ENCODE results near the gene ITPR2.
"Not testable (repeated sequence)": the region's sequence is repeated elsewhere in the genome, so short reads cannot be mapped to it uniquely, and the experiment has no call there.

ITPR2 gene

DNA sequence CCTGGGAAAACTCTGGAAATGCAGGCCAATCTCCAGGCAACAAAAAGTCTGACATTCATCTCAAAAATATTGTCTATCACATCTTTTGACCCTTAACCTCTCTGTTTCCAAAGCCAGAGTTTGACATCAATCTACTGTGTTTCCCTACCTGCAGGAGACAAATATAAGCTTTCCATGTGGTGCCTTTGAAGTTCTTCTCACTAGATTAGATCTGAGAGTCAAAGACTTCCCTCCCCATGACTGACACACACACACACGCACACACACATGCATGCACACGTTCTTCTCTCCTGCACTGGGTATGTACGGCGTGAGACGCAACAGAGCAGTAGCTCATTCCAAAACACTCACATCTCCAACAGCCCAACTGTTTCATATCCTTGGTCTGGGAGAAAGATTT lies 8.1 kb upstream of the ITPR2 start:
- no peak for DNase-seq (ENCODE audit: extremely low read depth, low read depth)
- no peak overlapping the region for H3K4me3 ChIP-seq (replicated peaks; ENCODE audit: low read depth, low read length)
- TF ChIP-seq CTCF (IDR thresholded peaks at IDR 0.05; ENCODE audit: low read depth, low read length, missing control alignments) = no peak

GRCh38 chr12:26839512-26839911 lies 6.5 kb upstream of the ITPR2 start:
- DNase-seq (ENCODE audit: extremely low read depth, low read depth) = no peak
- no peak overlapping the region for H3K4me3 ChIP-seq (replicated peaks; ENCODE audit: low read depth, low read length)
- no peak for TF ChIP-seq CTCF (IDR thresholded peaks at IDR 0.05; ENCODE audit: low read depth, low read length, missing control alignments)

GRCh38 chr12:26838888-26839416 lies 6.0 kb upstream of the ITPR2 start:
- DNase-seq (ENCODE audit: extremely low read depth, low read depth) = no peak
- TF ChIP-seq CTCF (IDR thresholded peaks at IDR 0.05; ENCODE audit: low read depth, low read length, missing control alignments) = no peak
- no peak overlapping the region for H3K4me3 ChIP-seq (replicated peaks; ENCODE audit: low read depth, low read length)

DNA sequence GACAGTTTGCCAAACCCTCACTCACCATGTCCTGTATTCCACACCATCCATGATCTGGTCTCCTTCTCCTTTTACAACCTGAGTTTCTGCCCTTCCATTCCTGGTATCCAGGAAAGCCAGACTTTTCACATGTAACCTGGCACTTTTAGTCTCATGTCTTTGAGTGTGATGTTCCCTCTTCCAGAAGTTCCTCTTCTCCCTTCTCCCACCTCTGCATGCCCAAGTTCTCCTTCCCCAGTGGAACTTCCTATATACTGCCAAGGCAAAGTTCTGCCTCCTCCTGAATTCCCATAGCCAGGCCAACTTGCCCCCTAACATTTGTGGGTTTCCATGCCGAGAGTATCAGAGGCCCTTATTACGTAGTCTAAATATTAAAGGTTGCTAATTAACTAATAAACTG lies 3.2 kb upstream of the ITPR2 start:
- no peak for TF ChIP-seq CTCF (IDR thresholded peaks at IDR 0.05; ENCODE audit: low read depth, low read length, missing control alignments)
- DNase-seq (ENCODE audit: extremely low read depth, low read depth) = no peak
- H3K4me3 ChIP-seq (replicated peaks; ENCODE audit: low read depth, low read length) = no peak overlapping the region

DNA sequence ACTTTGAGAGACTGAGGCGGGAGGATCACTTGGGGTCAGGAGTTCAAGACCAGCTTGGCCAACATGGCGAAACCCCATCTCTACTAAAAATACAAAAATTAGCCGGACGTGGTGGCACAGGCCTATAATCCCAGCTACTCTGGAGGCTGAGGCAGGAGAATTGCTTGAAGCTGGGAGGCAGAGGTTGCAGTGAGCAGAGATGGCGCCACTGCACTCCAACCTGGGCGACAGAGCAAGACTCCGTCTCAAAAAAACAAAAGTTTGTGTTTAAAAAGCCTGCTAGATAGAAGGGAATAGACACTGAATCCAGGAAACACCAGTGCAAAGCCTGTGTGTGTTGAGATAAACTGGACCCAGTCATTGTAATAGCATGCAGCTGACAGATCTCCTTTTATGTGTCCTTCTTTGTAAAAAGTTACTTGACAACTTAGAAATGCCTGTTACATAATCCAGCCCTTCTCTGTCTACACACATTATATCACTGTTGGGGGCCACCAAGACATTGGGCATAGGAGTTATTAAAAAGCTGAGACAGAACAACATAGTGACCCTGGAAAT lies 1.6 kb upstream of the ITPR2 start:
- DNase-seq (ENCODE audit: extremely low read depth, low read depth); H3K4me3 ChIP-seq (replicated peaks; ENCODE audit: low read depth, low read length): not testable (repeated sequence)

GRCh38 chr12:26833743-26834490 lies 923 bp upstream of the ITPR2 start:
- no peak for TF ChIP-seq CTCF (IDR thresholded peaks at IDR 0.05; ENCODE audit: low read depth, low read length, missing control alignments)
- DNase-seq (ENCODE audit: extremely low read depth, low read depth) = no peak
- peak overlapping the region; percentile 72 for H3K4me3 ChIP-seq (replicated peaks; ENCODE audit: low read depth, low read length)

DNA sequence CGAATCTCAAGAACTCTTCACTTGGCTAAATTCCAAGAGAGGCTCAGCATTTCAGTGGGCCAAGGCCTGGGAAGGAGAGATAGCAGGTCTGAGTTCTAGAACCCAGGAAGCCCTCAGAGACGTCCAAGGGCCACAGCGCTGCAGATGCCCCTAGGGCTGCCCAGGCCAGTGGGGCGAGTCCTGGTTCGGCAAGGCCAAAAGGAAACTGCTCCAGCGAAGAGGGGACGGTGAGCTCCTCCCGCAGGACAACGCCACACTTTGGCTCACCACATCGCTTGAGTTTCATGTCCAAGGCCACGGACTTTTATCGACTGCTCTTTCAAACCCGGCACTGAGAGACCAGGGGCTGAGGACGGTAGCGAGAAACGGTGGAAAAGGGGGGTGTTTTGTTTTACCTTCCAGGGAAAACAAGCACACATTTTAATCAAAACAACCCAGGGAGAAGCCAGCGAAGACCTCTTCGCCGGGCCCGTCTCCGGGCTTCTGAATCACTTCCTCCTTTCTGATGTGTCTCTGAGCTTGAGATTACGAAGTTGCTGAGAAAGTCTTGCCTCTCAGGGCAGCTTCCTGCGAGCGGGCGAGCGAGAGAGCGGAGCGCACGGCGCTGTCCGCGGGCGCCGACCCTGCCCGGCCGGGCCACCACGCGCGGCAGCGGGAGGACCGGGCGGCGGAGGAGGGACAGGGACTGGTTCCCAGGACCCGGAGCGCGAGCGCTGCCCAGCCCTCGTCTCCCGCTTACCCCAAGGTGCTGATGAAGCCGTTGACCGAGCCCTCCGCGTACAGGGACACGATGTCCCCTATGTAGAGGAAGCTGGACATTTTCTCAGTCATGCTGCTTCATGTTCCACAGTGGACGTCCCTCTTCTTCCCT lies 808 bp downstream of the ITPR2 start:
- no peak for TF ChIP-seq CTCF (IDR thresholded peaks at IDR 0.05; ENCODE audit: low read depth, low read length, missing control alignments)
- peak overlapping the region; percentile 72 for H3K4me3 ChIP-seq (replicated peaks; ENCODE audit: low read depth, low read length)
- no peak for DNase-seq (ENCODE audit: extremely low read depth, low read depth)

All from HFF-Myc (cell line).